ENCODE measurements around the gene TBC1D19.

DNA sequence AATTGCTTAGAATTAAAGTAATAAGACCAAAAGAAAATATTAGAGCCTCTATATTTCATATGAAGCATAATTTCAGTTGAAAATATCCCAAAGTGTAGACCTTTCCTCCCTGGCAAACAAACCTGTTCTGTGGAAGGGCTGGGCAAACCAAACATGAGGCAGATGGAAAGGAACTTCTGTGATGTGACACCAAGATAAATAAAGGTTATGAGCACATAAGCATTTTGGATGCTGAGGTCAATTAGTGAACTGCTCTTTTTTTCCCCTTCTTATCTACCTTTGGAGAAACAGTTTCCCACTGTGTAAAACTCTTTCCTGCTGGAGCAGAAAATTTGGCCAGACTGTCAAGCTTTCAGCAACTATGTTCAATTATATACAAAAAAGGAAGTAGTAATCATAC, 167.1 kb downstream of the TBC1D19 start:
- TF ChIP-seq, protein P1, sequence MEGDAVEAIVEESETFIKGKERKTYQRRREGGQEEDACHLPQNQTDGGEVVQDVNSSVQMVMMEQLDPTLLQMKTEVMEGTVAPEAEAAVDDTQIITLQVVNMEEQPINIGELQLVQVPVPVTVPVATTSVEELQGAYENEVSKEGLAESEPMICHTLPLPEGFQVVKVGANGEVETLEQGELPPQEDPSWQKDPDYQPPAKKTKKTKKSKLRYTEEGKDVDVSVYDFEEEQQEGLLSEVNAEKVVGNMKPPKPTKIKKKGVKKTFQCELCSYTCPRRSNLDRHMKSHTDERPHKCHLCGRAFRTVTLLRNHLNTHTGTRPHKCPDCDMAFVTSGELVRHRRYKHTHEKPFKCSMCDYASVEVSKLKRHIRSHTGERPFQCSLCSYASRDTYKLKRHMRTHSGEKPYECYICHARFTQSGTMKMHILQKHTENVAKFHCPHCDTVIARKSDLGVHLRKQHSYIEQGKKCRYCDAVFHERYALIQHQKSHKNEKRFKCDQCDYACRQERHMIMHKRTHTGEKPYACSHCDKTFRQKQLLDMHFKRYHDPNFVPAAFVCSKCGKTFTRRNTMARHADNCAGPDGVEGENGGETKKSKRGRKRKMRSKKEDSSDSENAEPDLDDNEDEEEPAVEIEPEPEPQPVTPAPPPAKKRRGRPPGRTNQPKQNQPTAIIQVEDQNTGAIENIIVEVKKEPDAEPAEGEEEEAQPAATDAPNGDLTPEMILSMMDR (conservative IDR thresholded peaks at IDR 0.05): no peak
- TF ChIP-seq EZH2 (IDR thresholded peaks at IDR 0.05; ENCODE audit: low read depth): no peak
